ENCODE results near the gene STRA6.

GRCh38 chr15:74155766-74156417 is 46.7 kb downstream of the STRA6 start:
- TF ChIP-seq, protein P1, sequence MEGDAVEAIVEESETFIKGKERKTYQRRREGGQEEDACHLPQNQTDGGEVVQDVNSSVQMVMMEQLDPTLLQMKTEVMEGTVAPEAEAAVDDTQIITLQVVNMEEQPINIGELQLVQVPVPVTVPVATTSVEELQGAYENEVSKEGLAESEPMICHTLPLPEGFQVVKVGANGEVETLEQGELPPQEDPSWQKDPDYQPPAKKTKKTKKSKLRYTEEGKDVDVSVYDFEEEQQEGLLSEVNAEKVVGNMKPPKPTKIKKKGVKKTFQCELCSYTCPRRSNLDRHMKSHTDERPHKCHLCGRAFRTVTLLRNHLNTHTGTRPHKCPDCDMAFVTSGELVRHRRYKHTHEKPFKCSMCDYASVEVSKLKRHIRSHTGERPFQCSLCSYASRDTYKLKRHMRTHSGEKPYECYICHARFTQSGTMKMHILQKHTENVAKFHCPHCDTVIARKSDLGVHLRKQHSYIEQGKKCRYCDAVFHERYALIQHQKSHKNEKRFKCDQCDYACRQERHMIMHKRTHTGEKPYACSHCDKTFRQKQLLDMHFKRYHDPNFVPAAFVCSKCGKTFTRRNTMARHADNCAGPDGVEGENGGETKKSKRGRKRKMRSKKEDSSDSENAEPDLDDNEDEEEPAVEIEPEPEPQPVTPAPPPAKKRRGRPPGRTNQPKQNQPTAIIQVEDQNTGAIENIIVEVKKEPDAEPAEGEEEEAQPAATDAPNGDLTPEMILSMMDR (IDR thresholded peaks at IDR 0.05 in 2 of 3, conservative IDR thresholded peaks at IDR 0.05 in 1 of 3; ENCODE audit: borderline replicate concordance in 1 of 3, insufficient read depth in 1 of 3, low read depth in 2 of 3, low read length in 2 of 3): no peak
- TF ChIP-seq, protein P2, sequence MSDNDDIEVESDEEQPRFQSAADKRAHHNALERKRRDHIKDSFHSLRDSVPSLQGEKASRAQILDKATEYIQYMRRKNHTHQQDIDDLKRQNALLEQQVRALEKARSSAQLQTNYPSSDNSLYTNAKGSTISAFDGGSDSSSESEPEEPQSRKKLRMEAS (IDR thresholded peaks at IDR 0.05): no peak
- TF ChIP-seq EZH2 (IDR thresholded peaks at IDR 0.05): no peak
- no peak for TF ChIP-seq FOSL1 (IDR thresholded peaks at IDR 0.05; ENCODE audit: low read depth)
- no peak for TF ChIP-seq SP1 (IDR thresholded peaks at IDR 0.05; ENCODE audit: low read depth)
- no peak for TF ChIP-seq YY1 (IDR thresholded peaks at IDR 0.05; ENCODE audit: extremely low read depth, insufficient replicate concordance, low read depth, low read length)
- no peak for TF ChIP-seq ZBTB33 (IDR thresholded peaks at IDR 0.05; ENCODE audit: extremely low read depth, insufficient replicate concordance, low read length)

Measured in HCT116 (cell line).